Skeletal muscle satellite cell (primary cell): ENCODE data around the gene BOC.

ENCODE experiments used
- H3K27me3 ChIP-seq: 2 replicates; pipeline ENCODE4 v1.7.0; 2013; ENCODE audit warnings: low read length; ENCODE audit not compliant: control insufficient read depth, insufficient read depth
- H3K36me3 ChIP-seq: 2 replicates; pipeline ENCODE4 v1.7.0; 2013; ENCODE audit warnings: mild to moderate bottlenecking, control low read depth, low read length; ENCODE audit not compliant: insufficient read depth
- H3K4me1 ChIP-seq: 2 replicates; pipeline ENCODE4 v1.7.0; 2013; ENCODE audit warnings: low read length; ENCODE audit not compliant: control insufficient read depth, insufficient read depth
- H3K4me2 ChIP-seq: 2 replicates; pipeline ENCODE4 v1.7.0; 2013; ENCODE audit warnings: mild to moderate bottlenecking, low read length
- H3K4me3 ChIP-seq: 2 replicates; pipeline ENCODE4 v1.7.0; 2013; ENCODE audit warnings: low read length
- H3K9ac ChIP-seq: 2 replicates; pipeline ENCODE4 v1.7.0; 2013; ENCODE audit warnings: mild to moderate bottlenecking, low read depth, low read length, moderate library complexity
- H3K9me3 ChIP-seq: replicated peaks from 2 replicates; pipeline ENCODE4 v1.7.0; 2013; ENCODE audit warnings: mild to moderate bottlenecking, control low read depth, low read length

The BOC gene

DNA sequence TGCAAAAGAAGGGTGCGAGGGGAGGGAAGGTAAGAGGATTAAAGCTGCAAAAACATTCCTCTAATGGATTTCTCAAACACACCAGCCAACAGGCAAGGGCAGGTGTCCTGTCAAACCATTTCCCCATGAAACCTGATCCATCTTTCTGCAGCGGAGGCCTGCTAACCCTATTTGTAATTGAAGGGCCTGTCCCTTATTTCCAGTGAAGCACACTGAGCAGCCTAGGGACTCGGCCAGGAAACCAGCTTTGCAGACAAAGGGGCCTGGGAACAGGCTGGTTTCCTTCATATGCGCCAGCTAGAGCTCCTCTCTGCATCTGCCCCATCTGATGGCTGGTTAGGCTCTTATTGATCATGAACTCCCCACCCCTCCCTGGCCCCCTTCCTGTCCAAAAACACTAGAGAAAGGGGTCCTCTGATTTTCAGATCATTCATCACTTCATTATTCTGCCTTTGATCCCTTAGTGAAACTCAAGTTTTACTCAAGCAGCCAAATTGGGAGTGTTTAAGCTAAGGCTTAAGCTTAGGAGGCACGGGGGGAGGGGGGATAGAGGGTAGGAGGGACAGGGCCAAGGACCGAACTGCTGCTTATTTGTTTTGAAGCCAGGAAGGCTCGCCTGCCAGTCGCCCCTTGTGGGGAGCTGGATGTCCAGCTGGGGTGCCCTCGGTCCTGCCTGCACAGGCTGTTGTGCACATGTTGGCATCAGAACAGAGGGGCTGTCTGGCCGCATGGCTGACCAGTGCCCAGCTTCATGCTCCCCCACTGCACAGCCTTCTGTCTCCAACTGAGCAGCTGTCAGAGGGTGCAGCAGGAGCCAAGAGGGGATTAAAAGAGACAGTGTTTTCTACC, 53.1 kb downstream of the BOC start:
- H3K36me3 ChIP-seq, result no peaks in the 10 kb centered on the region
- H3K27me3 ChIP-seq, result peaks cover 47% of the 10 kb centered on the region
- H3K4me3 ChIP-seq, result no peak overlapping the region
- H3K4me1 ChIP-seq, result no peaks in the 10 kb centered on the region
- no peaks in the 10 kb centered on the region for H3K9me3 ChIP-seq
- H3K9ac ChIP-seq, result no peak overlapping the region
- no peak overlapping the region for H3K4me2 ChIP-seq

GRCh38 chr3:113265231-113265630, 53.9 kb downstream of the BOC start:
- H3K36me3 ChIP-seq, result no peaks in the 10 kb centered on the region

GRCh38 chr3:113266738-113267137, 55.4 kb downstream of the BOC start:
- no peaks in the 10 kb centered on the region for H3K4me1 ChIP-seq
- no peaks in the 10 kb centered on the region for H3K36me3 ChIP-seq
- H3K4me2 ChIP-seq, result no peak overlapping the region
- peaks cover 42% of the 10 kb centered on the region for H3K27me3 ChIP-seq
- no peak overlapping the region for H3K4me3 ChIP-seq
- no peak overlapping the region for H3K9ac ChIP-seq
- H3K9me3 ChIP-seq, result no peaks in the 10 kb centered on the region

More at GRCh38 chr3:113265231-113265630, 53.9 kb downstream of the BOC start:
- Histone ChIP-seq H3K27me3 (peaks cover 47% of the 10 kb centered on the region), H3K9ac (no peak overlapping the region), H3K9me3 (no peaks in the 10 kb centered on the region), H3K4me3 (no peak overlapping the region), H3K4me2 (no peak overlapping the region), H3K4me1 (no peaks in the 10 kb centered on the region)

- H3K9ac ChIP-seq, result no peak overlapping the region
- H3K27me3 ChIP-seq, result peaks cover 37% of the 10 kb centered on the region
- no peak overlapping the region for H3K4me2 ChIP-seq
- no peaks in the 10 kb centered on the region for H3K9me3 ChIP-seq
- no peaks in the 10 kb centered on the region for H3K4me1 ChIP-seq
- H3K36me3 ChIP-seq, result no peaks in the 10 kb centered on the region
- H3K4me3 ChIP-seq, result no peak overlapping the region
Observed at GRCh38 chr3:113268311-113268710, 57.0 kb downstream of the BOC start.

DNA sequence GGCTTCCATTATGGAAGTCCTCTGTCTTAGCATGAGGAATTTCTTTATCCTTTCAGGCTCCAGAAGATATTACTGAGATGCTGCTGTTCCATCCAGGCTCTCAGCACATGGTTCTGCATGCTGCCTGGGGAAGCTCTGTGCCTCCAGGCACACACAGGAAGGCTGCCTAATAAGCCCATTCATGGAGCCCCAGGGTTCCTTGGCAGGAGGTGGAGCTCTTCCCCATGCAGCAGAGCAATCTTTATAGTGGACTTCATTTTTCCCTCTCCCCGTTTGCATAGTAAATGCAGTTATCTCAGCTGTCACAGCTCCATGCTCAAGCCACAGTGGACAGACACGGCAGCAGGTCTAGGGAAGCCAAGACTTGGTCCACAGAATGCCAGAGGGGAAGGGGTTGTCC, 57.6 kb downstream of the BOC start:
- Histone ChIP-seq H3K4me1 (no peaks in the 10 kb centered on the region), H3K4me2 (no peak overlapping the region)

DNA sequence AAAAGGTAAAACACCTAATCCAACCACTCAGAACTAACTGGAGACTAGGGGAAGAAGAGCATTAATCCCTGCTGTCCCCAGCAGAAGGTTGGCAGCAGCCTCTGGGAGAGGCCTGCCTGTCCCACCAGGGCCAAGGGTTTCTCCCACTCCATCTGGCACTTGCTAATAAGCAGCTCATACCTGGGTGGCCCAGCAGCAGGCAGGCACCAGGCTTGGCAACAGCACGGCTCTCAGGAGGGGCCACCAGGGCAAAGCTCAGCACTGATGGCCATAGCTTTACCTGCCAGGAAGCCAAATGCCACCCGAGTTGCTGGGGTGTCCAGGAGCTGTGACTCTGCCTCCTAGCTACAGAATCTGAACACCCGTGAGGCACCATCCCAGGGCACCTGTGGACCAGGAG, 58.3 kb downstream of the BOC start:
- Histone ChIP-seq H3K27me3 (peaks cover 27% of the 10 kb centered on the region), H3K9me3 (no peaks in the 10 kb centered on the region), H3K9ac (no peak overlapping the region), H3K4me1 (no peaks in the 10 kb centered on the region), H3K4me2 (no peak overlapping the region), H3K4me3 (no peak overlapping the region), H3K36me3 (no peaks in the 10 kb centered on the region)

More for the DNA sequence above, 57.6 kb downstream of the BOC start:
- Histone ChIP-seq H3K4me3 (no peak overlapping the region), H3K9me3 (no peaks in the 10 kb centered on the region), H3K36me3 (no peaks in the 10 kb centered on the region), H3K27me3 (peaks cover 34% of the 10 kb centered on the region), H3K9ac (no peak overlapping the region)

DNA sequence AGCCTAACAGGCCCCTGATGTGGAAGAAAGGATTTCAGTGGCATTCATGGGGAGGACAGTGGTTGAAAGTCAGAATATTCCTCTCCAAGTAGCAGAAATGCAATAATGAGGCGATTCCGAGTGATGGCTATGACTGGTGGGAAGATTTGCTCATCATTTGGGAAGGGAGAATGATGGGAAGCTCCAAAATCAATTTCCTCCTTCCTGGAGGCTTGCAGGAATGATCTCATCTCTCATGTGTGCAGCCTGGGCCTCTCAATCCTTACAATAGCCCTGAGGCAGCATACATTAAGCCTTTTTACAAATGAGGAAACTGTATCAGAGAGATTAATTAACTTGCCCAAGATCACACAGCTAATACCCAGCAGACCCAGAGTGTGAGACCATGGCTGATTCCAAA, 58.7 kb downstream of the BOC start:
- H3K36me3 ChIP-seq, result no peaks in the 10 kb centered on the region
- H3K9me3 ChIP-seq, result no peaks in the 10 kb centered on the region
- peaks cover 26% of the 10 kb centered on the region for H3K27me3 ChIP-seq
- no peaks in the 10 kb centered on the region for H3K4me1 ChIP-seq
- no peak overlapping the region for H3K4me2 ChIP-seq
- H3K9ac ChIP-seq, result no peak overlapping the region
- H3K4me3 ChIP-seq, result no peak overlapping the region

- H3K36me3 ChIP-seq, result no peaks in the 10 kb centered on the region
- H3K4me2 ChIP-seq, result no peak overlapping the region
- H3K27me3 ChIP-seq, result peaks cover 18% of the 10 kb centered on the region
- H3K4me1 ChIP-seq, result peaks cover 4% of the 10 kb centered on the region
- H3K9ac ChIP-seq, result no peak overlapping the region
- no peak overlapping the region for H3K4me3 ChIP-seq
- H3K9me3 ChIP-seq, result no peaks in the 10 kb centered on the region
Observed at GRCh38 chr3:113270786-113271185, 59.4 kb downstream of the BOC start.

DNA sequence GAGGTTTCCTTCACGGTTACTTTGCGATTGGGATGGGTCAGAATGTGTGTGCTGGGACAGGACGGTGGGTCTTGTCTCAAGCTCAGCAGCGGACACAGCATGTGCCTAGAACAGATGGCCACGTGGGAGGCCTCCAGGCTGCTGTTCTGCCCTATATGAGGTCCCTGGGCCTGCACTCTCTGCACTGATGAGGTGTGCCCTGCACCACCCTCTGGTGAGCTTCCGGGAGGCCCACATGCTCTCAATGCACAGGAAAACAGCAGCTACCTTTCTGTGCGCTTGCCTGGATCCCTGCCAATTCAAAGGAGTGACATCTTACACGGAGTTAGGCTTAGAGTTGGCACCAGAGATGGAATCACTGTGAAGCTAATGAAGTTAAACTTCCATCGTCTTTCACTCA, 59.8 kb downstream of the BOC start:
- H3K9me3 ChIP-seq, result no peaks in the 10 kb centered on the region
- H3K9ac ChIP-seq, result no peak overlapping the region
- H3K36me3 ChIP-seq, result no peaks in the 10 kb centered on the region
- peaks cover 8% of the 10 kb centered on the region for H3K4me1 ChIP-seq
- no peak overlapping the region for H3K4me2 ChIP-seq
- H3K4me3 ChIP-seq, result no peak overlapping the region
- H3K27me3 ChIP-seq, result peaks cover 16% of the 10 kb centered on the region

DNA sequence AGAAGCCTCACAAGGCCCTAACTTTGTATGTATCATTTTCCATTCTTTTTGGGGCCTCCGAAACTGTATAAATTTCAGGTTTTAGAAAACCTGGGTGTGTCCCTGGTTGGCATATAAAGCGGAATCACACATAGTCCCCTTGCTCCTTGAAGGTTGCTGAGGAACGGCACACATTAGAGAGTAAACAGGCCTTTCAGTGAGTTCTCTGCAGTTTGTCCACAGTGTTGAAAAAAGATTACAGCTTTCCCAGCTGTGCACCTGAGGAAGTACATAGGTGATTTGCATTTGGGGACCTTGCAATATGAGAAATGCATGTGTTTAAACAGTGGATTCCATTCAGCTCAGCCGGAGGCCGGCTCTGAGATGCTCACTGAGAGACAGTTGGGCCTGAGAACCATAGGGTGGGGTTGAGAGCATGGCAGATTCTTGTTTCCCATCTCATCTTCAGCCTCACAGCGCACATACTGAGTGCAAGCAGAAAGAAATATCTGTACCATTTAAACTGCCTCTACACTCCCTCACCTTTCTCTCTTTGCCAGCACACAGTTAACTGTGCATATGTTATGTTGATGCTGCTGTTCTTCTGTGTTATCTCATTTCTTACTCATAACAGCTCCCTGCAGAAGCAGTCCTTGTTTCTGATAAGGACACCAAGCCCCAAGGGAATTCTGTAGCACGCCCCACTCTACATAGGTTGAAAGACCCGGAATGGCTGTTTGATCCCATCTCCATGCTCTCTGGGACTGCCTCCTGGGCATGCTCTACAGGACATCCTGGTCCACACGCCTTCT, 60.4 kb downstream of the BOC start:
- no peak overlapping the region for H3K4me2 ChIP-seq
- no peaks in the 10 kb centered on the region for H3K36me3 ChIP-seq
- no peak overlapping the region for H3K4me3 ChIP-seq
- H3K27me3 ChIP-seq, result peaks cover 11% of the 10 kb centered on the region
- H3K4me1 ChIP-seq, result peaks cover 14% of the 10 kb centered on the region
- H3K9ac ChIP-seq, result no peak overlapping the region
- H3K9me3 ChIP-seq, result no peaks in the 10 kb centered on the region

GRCh38 chr3:113272385-113272779, 61.0 kb downstream of the BOC start:
- Histone ChIP-seq H3K4me1 (peaks cover 16% of the 10 kb centered on the region), H3K36me3 (no peaks in the 10 kb centered on the region), H3K9ac (no peak overlapping the region)

More at GRCh38 chr3:113272385-113272779, 61.0 kb downstream of the BOC start:
- Histone ChIP-seq H3K4me3 (no peak overlapping the region), H3K9me3 (no peaks in the 10 kb centered on the region), H3K4me2 (no peak overlapping the region), H3K27me3 (peaks cover 9% of the 10 kb centered on the region)
